BLaER1 treated with 17β-estradiol and CSF1 and Interleukin-3, amounts not matched to agents 10 nM and 100 nM (cell line): ENCODE data around the gene MMP28.
A peak's percentile ranks its signal among the peaks of the same experiment; 100 is the strongest.

Source experiments
- H3K27ac ChIP-seq, 11 experiments: shearing (Covaris generic); formaldehyde crosslinking; 2 replicates each; pipeline ENCODE4 v1.8.1; 2022
- H3K27me3 ChIP-seq, 11 experiments: shearing (Covaris generic); formaldehyde crosslinking; 2 replicates each; pipeline ENCODE4 v1.8.1; 2022
- H3K36me3 ChIP-seq, 11 experiments: shearing (Covaris generic); formaldehyde crosslinking; 2 replicates each; pipeline ENCODE4 v1.8.1; 2022
- H3K4me1 ChIP-seq, 10 experiments: shearing (Covaris generic); formaldehyde crosslinking; 2 replicates each; pipeline ENCODE4 v1.8.1; 2022
- H3K4me2 ChIP-seq, 11 experiments: shearing (Covaris generic); formaldehyde crosslinking; 2 replicates each; pipeline ENCODE4 v1.8.1; 2022
- H3K4me3 ChIP-seq, 10 experiments: shearing (Covaris generic); formaldehyde crosslinking; 2 replicates each; pipeline ENCODE4 v1.8.1; 2022
- H3K9ac ChIP-seq, 11 experiments: shearing (Covaris generic); formaldehyde crosslinking; 2 replicates each; pipeline ENCODE4 v1.8.1; 2022
- H3K9me3 ChIP-seq, 11 experiments: shearing (Covaris generic); formaldehyde crosslinking; replicated peaks in 1 of 11; 2 replicates each; pipeline ENCODE4 v1.8.1; 2022
- H4K20me1 ChIP-seq, 11 experiments: shearing (Covaris generic); formaldehyde crosslinking; 2 replicates each; pipeline ENCODE4 v1.8.1; 2022
- Cebpa-rat ChIP-seq, 11 experiments: shearing (Covaris generic); IDR thresholded peaks; 2 replicates each; pipeline ENCODE4 v1.8.1; 2022

Gene MMP28

DNA sequence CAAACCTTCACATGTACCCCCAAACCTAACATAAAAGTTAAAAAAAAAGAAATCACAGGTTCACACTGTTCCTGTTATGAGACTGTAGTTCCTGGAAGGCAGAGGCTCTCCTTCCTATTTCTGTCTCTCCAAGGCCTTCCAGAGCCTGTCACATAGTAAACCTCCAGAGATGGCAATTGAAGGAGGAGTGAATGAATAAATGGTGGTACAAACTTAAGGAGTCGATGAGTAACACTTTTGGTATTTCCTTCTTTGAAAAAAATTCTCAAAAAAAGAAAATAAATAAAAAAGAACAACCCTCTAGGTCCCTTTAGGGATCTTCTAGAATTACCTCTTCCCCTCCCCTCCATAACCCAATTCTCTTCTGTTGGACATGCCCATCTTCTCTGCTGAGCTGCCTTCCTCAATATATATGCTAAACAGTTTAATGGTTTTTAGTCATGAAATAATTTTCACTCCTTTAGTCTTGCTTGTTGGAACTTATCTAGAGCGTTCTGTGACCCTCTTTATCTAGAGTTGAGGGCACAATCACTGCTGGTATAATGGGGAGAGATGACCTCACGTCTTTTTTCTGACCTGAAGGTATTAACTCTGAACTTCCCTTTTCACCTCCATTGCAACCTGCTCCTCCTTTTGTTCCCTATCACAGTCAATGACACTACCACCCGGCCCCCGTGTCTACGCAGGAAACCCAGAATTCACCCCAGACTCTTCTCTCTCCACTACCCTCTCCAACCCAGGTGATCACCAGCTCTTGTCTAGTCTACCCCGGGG is 12.1 kb upstream of the MMP28 start:
- H3K4me3 ChIP-seq: peak overlapping the region in 5 of 10 experiments; percentile 76 to 97 (median 89); a peak in 3 of 20 replicates
- no peaks in the 10 kb centered on the region for H3K27me3 ChIP-seq
- H3K27ac ChIP-seq: peak overlapping the region in 8 of 11 experiments; percentile 94 to 99 (median 96); a peak in 12 of 22 replicates
- TF ChIP-seq Cebpa-rat (IDR thresholded peaks at IDR 0.05): no peak
- peaks cover 0 to 16% (median 7%) of the 10 kb centered on the region in 11 experiments; a peak in 7 of 22 replicates for H3K36me3 ChIP-seq
- H3K4me1 ChIP-seq: peaks cover 33 to 51% (median 43%) of the 10 kb centered on the region in 10 experiments
- H4K20me1 ChIP-seq: peaks cover 19 to 32% (median 29%) of the 10 kb centered on the region in 11 experiments; a peak in 20 of 22 replicates
- no peaks in the 10 kb centered on the region for H3K9me3 ChIP-seq
- peak overlapping the region in 7 of 11 experiments; percentile 93 to 99 (median 96); a peak in 13 of 22 replicates for H3K9ac ChIP-seq
- H3K4me2 ChIP-seq: peak overlapping the region; percentile 85 to 97 (median 91)

DNA sequence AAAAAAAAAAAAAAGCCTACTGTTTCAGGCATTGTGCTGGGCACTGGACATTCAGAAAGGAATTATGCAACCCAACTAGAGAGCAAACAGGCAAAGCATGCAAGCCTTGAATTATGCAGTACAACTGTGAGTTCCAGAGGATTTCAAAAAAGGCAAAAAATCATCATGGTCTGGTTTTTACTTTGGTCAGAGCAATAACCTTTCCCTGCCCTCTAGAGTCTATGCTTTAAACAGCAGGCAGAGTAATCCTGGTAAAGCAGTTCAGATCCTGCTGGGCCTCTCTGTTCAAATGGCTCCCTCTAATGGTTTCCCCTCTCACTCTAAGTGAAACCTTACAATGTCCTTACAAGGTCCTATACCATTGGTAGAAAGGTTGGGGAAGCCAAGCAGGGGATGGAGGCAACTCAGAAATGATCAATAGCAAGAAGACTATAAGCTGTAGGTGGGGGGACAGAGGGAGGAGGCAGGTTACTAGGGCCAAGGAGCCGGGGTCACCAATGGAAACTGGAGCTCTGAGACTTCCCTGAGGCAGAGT is 9.3 kb upstream of the MMP28 start:
- H3K4me1 ChIP-seq: peaks cover 26 to 56% (median 46%) of the 10 kb centered on the region in 10 experiments
- H3K27me3 ChIP-seq: no peaks in the 10 kb centered on the region
- H3K9me3 ChIP-seq: no peaks in the 10 kb centered on the region
- H3K4me2 ChIP-seq: peak overlapping the region in 2 of 11 experiments; percentile 15 to 16; a peak in 1 of 22 replicates
- no peaks in the 10 kb centered on the region for H3K36me3 ChIP-seq
- TF ChIP-seq Cebpa-rat (IDR thresholded peaks at IDR 0.05): no peak
- peaks cover 0 to 4% (median under 1%) of the 10 kb centered on the region in 11 experiments; a peak in 10 of 22 replicates for H4K20me1 ChIP-seq
- H3K4me3 ChIP-seq: no peak overlapping the region
- H3K9ac ChIP-seq: peak overlapping the region in 2 of 11 experiments; percentile 22 to 32; a peak in 1 of 22 replicates
- H3K27ac ChIP-seq: peak overlapping the region in 3 of 11 experiments; percentile 1 to 24 (median 3); a peak in 2 of 22 replicates

DNA sequence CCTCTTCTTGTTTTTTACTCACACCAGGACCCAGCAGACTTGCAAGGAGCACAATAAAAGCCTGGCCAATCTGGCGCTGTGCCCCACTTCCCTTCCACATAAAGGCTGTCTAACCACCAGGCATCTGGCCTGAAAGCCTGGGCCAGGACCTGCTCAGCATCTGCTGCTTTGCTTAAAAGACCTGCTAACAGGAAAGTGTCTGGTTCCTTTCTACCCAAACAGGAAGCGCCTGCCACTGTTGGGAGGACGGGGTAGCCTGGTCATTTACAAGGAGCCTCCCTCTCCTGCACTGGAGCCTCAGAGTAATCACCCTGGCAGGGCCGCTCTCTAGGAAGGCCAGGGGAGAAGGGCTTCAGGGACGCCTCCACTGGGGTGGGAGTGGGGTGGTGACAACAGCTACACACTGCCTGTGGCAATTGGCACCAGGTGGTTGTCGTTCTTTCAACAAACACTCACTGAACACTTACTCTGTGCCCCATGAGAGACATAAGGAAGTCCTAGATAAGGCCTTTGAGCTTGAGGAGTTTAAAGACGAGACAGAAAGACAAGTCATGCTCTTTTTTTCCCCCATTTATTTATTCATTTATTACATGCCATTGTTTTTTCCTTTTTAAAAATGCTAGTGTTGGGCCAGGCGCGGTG is 6.3 kb upstream of the MMP28 start:
- peak overlapping the region in 10 of 11 experiments; percentile 49 to 85 (median 74); a peak in 19 of 22 replicates for H3K27ac ChIP-seq
- H4K20me1 ChIP-seq: no peaks in the 10 kb centered on the region
- no peaks in the 10 kb centered on the region for H3K9me3 ChIP-seq
- peak overlapping the region in 2 of 10 experiments; percentile 9 to 28; a peak in 1 of 20 replicates for H3K4me3 ChIP-seq
- H3K27me3 ChIP-seq: peaks cover 2 to 16% (median 11%) of the 10 kb centered on the region in 11 experiments; a peak in 20 of 22 replicates
- no peak; a peak in 1 of 22 replicates for TF ChIP-seq Cebpa-rat (IDR thresholded peaks at IDR 0.05)
- peak overlapping the region; percentile 55 to 88 (median 74) for H3K4me2 ChIP-seq
- H3K36me3 ChIP-seq: no peaks in the 10 kb centered on the region
- H3K9ac ChIP-seq: peak overlapping the region in 10 of 11 experiments; percentile 15 to 70 (median 54); a peak in 17 of 22 replicates
- H3K4me1 ChIP-seq: peaks cover 11 to 41% (median 31%) of the 10 kb centered on the region in 10 experiments

DNA sequence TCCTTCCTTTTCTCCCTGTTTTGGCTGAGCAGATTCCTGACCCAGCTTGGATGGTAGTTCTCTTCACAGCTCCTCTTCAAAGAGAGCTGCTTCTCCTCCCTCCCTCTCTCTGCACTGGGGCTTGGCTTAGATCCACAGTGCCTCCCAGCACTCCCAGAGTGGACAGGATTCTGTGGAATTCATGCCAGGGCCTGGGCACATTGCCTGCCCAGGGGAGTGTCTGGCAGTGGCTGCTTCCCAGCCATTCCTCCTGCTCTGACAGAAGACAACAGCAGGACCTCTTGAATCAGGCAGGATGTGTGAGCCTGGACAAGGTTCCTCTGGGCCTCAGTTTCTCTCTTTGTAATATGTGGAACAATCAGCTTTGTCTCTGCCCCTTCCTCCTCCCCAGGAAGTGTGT is 4.5 kb upstream of the MMP28 start:
- Histone ChIP-seq H3K4me3 (no peak overlapping the region), H3K4me1 (peaks cover 12 to 40% (median 32%) of the 10 kb centered on the region in 10 experiments), H3K27ac (peak overlapping the region in 2 of 11 experiments; percentile 70 to 83; a peak in 2 of 22 replicates), H4K20me1 (peaks cover 0 to 3% (median 0%) of the 10 kb centered on the region in 11 experiments; a peak in 2 of 22 replicates), H3K9me3 (no peaks in the 10 kb centered on the region), H3K36me3 (no peaks in the 10 kb centered on the region), H3K9ac (no peak overlapping the region), H3K27me3 (peaks cover 18 to 33% (median 29%) of the 10 kb centered on the region in 11 experiments), H3K4me2 (peak overlapping the region in 8 of 11 experiments; percentile 25 to 88 (median 78); a peak in 16 of 22 replicates)
- no peak for TF ChIP-seq Cebpa-rat (IDR thresholded peaks at IDR 0.05)

DNA sequence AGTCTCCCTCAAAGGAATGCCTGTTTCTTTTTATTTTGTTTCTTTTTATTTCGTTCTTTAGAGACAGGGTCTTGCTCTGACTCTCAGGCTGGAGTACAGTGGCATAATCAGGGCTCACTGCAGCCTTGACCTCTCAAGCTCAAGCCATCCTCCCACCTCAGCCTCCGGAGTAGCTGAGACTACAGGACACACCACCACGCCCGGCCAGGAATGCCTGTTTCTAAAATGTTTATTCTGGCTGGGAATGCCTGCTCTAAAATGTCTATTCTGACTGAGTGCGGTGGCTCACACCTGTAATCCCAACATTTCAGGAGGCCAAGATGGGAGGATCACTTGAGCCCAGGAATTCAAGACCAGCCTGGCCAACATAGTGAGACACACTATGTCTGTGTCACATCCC is 2.5 kb upstream of the MMP28 start:
- Histone ChIP-seq H3K27me3 (peaks cover 38 to 54% (median 49%) of the 10 kb centered on the region in 11 experiments), H3K4me2 (no peak overlapping the region), H3K4me3 (no peak overlapping the region), H4K20me1 (peaks cover 0 to 7% (median 0%) of the 10 kb centered on the region in 11 experiments; a peak in 2 of 22 replicates), H3K4me1 (peaks cover 16 to 39% (median 36%) of the 10 kb centered on the region in 10 experiments), H3K27ac (no peak overlapping the region), H3K9ac (no peak overlapping the region), H3K9me3 (no peaks in the 10 kb centered on the region), H3K36me3 (no peaks in the 10 kb centered on the region)
- no peak for TF ChIP-seq Cebpa-rat (IDR thresholded peaks at IDR 0.05)

DNA sequence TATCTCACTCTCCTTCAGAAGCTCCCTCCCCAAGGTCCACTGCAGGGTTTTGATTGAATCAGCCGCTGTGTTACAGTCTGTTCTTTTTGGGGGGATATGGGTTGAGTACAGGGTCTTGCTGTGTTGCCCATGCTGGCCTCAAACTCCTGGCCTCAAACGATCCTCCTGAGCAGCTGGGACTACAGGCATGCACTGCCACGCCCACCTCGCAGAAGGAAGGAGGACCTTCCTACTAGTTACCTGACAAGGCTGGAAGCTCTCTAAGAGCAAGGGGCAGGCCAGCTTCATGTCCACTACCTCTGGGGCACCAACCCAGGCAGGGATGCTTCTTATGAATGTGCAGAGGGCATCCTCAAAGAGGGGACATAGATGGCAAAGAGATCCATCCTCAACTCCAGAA is 1.9 kb upstream of the MMP28 start:
- Histone ChIP-seq H3K36me3 (no peaks in the 10 kb centered on the region), H3K4me3 (no peak overlapping the region), H4K20me1 (peaks cover 0 to 7% (median 0%) of the 10 kb centered on the region in 11 experiments; a peak in 2 of 22 replicates), H3K27me3 (peaks cover 41 to 59% (median 55%) of the 10 kb centered on the region in 11 experiments), H3K9ac (no peak overlapping the region), H3K4me1 (peaks cover 16 to 39% (median 35%) of the 10 kb centered on the region in 10 experiments), H3K9me3 (no peaks in the 10 kb centered on the region), H3K27ac (no peak overlapping the region), H3K4me2 (no peak overlapping the region)
- no peak for TF ChIP-seq Cebpa-rat (IDR thresholded peaks at IDR 0.05)

DNA sequence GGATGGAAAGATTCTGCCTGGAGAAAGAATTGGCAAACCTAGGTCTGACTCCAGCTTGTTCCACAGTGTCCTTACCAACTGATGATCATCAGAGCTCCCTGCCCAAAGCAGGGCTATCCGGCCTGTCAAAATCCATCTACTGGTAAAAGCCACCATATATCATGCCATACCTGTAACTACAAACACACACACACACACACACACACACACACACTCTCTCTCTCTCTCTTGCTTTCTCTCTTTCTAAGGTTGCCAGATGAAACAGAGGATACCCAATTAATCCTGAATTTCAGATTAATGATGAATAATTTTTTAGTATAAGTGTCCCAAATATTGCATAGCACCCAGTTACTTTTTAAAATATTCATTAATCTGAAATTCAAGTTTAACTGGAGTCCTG is 1.5 kb upstream of the MMP28 start:
- no peak overlapping the region for H3K9ac ChIP-seq
- peaks cover 16 to 35% (median 31%) of the 10 kb centered on the region in 10 experiments for H3K4me1 ChIP-seq
- no peak for TF ChIP-seq Cebpa-rat (IDR thresholded peaks at IDR 0.05)
- no peak overlapping the region for H3K4me3 ChIP-seq
- peaks cover 0 to 7% (median 0%) of the 10 kb centered on the region in 11 experiments; a peak in 2 of 22 replicates for H4K20me1 ChIP-seq
- no peak overlapping the region for H3K4me2 ChIP-seq
- H3K27me3 ChIP-seq: peaks cover 41 to 63% (median 55%) of the 10 kb centered on the region in 11 experiments
- no peak overlapping the region for H3K27ac ChIP-seq
- no peaks in the 10 kb centered on the region for H3K9me3 ChIP-seq
- no peaks in the 10 kb centered on the region for H3K36me3 ChIP-seq

DNA sequence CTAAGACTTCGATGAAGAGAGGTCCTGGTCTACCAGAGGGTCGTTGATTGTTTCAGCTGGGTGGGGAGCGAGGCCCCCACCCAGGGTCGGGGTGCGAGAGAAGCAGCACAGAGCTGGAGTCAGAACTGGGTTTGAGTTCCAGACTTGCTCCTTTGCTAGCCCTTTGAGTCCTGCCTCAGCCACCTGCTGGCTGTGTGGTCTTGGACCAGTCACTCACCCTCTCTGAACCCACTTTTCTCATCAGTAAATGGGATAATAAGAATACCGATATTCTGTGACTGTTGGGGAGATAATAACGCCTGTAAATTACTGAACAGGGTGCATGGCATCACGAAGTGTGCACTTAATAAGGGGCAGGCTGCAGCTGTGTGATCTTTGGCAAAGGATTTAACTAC is 427 bp upstream of the MMP28 start:
- H3K36me3 ChIP-seq: no peaks in the 10 kb centered on the region
- no peak for TF ChIP-seq Cebpa-rat (IDR thresholded peaks at IDR 0.05)
- peak overlapping the region; percentile 55 to 77 (median 66) for H3K4me3 ChIP-seq
- peak overlapping the region in 8 of 11 experiments; percentile 47 to 73 (median 61); a peak in 10 of 22 replicates for H3K9ac ChIP-seq
- peaks cover 41 to 66% (median 55%) of the 10 kb centered on the region in 11 experiments for H3K27me3 ChIP-seq
- H3K4me2 ChIP-seq: peak overlapping the region; percentile 96 to 100 (median 99)
- H3K27ac ChIP-seq: no peak overlapping the region
- peaks cover 0 to 7% (median 0%) of the 10 kb centered on the region in 11 experiments; a peak in 2 of 22 replicates for H4K20me1 ChIP-seq
- H3K9me3 ChIP-seq: no peaks in the 10 kb centered on the region
- peaks cover 6 to 24% (median 21%) of the 10 kb centered on the region in 10 experiments for H3K4me1 ChIP-seq
